WTC11 (cell line): ENCODE measurements around the gene ZNF48.

Experiments
- ATF2 ChIP-seq: sonication (generic); formaldehyde crosslinking; IDR thresholded peaks from 2 replicates; pipeline ENCODE4 v1.8.1; 2022; ENCODE audit warnings: low read depth, missing genetic modification reagents, borderline replicate concordance
- ATF6 ChIP-seq: sonication (generic); formaldehyde crosslinking; IDR thresholded peaks from 2 replicates; pipeline ENCODE4 v1.8.1; 2023; ENCODE audit warnings: mild to moderate bottlenecking, missing genetic modification reagents
- CREM ChIP-seq: sonication (generic); formaldehyde crosslinking; IDR thresholded peaks from 2 replicates; pipeline ENCODE4 v1.8.1; 2022; ENCODE audit warnings: mild to moderate bottlenecking, missing genetic modification reagents, moderate library complexity
- E2F5 ChIP-seq: sonication (generic); formaldehyde crosslinking; IDR thresholded peaks from 2 replicates; pipeline ENCODE4 v1.8.1; 2022; ENCODE audit warnings: mild to moderate bottlenecking, moderate library complexity, missing genetic modification reagents
- IRF1 ChIP-seq: sonication (generic); formaldehyde crosslinking; IDR thresholded peaks from 2 replicates; pipeline ENCODE4 v1.8.0; 2023; ENCODE audit warnings: missing genetic modification reagents
- JUN ChIP-seq: sonication (generic); formaldehyde crosslinking; IDR thresholded peaks from 2 replicates; pipeline ENCODE4 v1.8.0; 2023; ENCODE audit warnings: mild to moderate bottlenecking, missing genetic modification reagents
- MAX ChIP-seq: sonication (generic); formaldehyde crosslinking; IDR thresholded peaks from 2 replicates; pipeline ENCODE4 v1.8.0; 2022; ENCODE audit warnings: mild to moderate bottlenecking, missing genetic modification reagents
- ZNF416 ChIP-seq: fragments of 250-450 bp; sonication (Bioruptor Pico); IDR thresholded peaks from 2 replicates; pipeline ENCODE4 v1.9.0; 2021; ENCODE audit warnings: mild to moderate bottlenecking, inconsistent platforms

GRCh38 chr16:30380803-30381208 is 14.4 kb upstream of the ZNF48 start:
- TF ChIP-seq ATF6 (CRISPR knock-in tag) (no peak), ATF2 (CRISPR knock-in tag) (no peak), CREM (CRISPR knock-in tag) (no peak), IRF1 (CRISPR knock-in tag) (no peak), JUN (no peak), E2F5 (no peak), ZNF416 (CRISPR knock-in tag) (no peak), MAX (no peak)
